GM18520 (cell line): ENCODE measurements around the gene IFRD1.

ENCODE experiments used
- ATAC-seq: cut with Tn5 transposase; IDR thresholded peaks from one replicate; pipeline ENCODE4 v1.9.1; 2021; ENCODE audit not compliant: unreplicated experiment

The IFRD1 gene

GRCh38 chr7:112449902-112450806, at the start of gene IFRD1:
Gene IFRD1 (plus strand): TSS chr7:112450460. CDS start chr7:112450689, 229 bp downstream.
- peak; percentile 51 for ATAC-seq

- ATAC-seq: no peak
Observed at GRCh38 chr7:112404321-112404720, 45.9 kb upstream of the IFRD1 start.

- no peak for ATAC-seq
Observed at GRCh38 chr7:112405286-112405685, 45.0 kb upstream of the IFRD1 start.

- ATAC-seq: no peak
Observed at GRCh38 chr7:112407261-112407660, 43.0 kb upstream of the IFRD1 start.

- no peak for ATAC-seq
Observed at GRCh38 chr7:112410092-112410491, 40.2 kb upstream of the IFRD1 start.

- ATAC-seq: no peak
Observed at GRCh38 chr7:112411186-112411795, 39.0 kb upstream of the IFRD1 start.

- no peak for ATAC-seq
Observed at GRCh38 chr7:112414855-112415490, 35.3 kb upstream of the IFRD1 start.

- ATAC-seq: no peak
Observed at GRCh38 chr7:112416127-112416526, 34.1 kb upstream of the IFRD1 start.

- no peak for ATAC-seq
Observed at GRCh38 chr7:112419543-112420130, 30.6 kb upstream of the IFRD1 start.

- no peak for ATAC-seq
Observed at GRCh38 chr7:112420236-112420861, 29.9 kb upstream of the IFRD1 start.

- no peak for ATAC-seq
Observed at GRCh38 chr7:112421666-112422486, 28.4 kb upstream of the IFRD1 start.

- ATAC-seq: no peak
Observed at GRCh38 chr7:112422842-112423496, 27.3 kb upstream of the IFRD1 start.

GRCh38 chr7:112423987-112424386, 26.3 kb upstream of the IFRD1 start:
- no peak for ATAC-seq

GRCh38 chr7:112427984-112428383, 22.3 kb upstream of the IFRD1 start:
- ATAC-seq: no peak

- ATAC-seq: no peak
Observed at GRCh38 chr7:112428715-112429114, 21.5 kb upstream of the IFRD1 start.

GRCh38 chr7:112430649-112431048, 19.6 kb upstream of the IFRD1 start:
- ATAC-seq: no peak

GRCh38 chr7:112431803-112432202, 18.5 kb upstream of the IFRD1 start:
- no peak for ATAC-seq

- ATAC-seq: no peak
Observed at GRCh38 chr7:112433289-112433688, 17.0 kb upstream of the IFRD1 start.

- ATAC-seq: no peak
Observed at GRCh38 chr7:112437072-112437471, 13.2 kb upstream of the IFRD1 start.

GRCh38 chr7:112439476-112439875, 10.8 kb upstream of the IFRD1 start:
- ATAC-seq: no peak
